HEK293 (cell line): ENCODE results near the gene MRPL55.
A peak's percentile ranks its signal among the peaks of the same experiment; 100 is the strongest.

Experiments used
- CTCF ChIA-PET: fragments of 350-600 bp; formaldehyde crosslinking; extraction: SDS; loops from one replicate; lab custom pipeline; 2021; ENCODE audit warnings: antibody characterized with exemption; lab: Yijun Ruan, JAX
- POLR2A ChIA-PET: fragments of 300-600 bp; formaldehyde crosslinking; extraction: SDS; loops from one replicate; lab custom pipeline; 2020; ENCODE audit warnings: antibody characterized with exemption, inconsistent platforms; lab: Yijun Ruan, JAX
- H3K27ac ChIP-seq: fragments of 200-500 bp; sonication (Bioruptor generic); 2 replicates; pipeline ENCODE4 v1.5.1; 2014; ENCODE audit warnings: low read depth, low read length, control low read depth, inconsistent platforms; ENCODE audit errors: extremely low read depth
- H3K36me3 ChIP-seq, 2 experiments: fragments of 200-500 bp in 1 of 2; sonication (Bioruptor generic) in 1 of 2; 1 replicate in 1 of 2; 2 replicates in 1 of 2; pipeline ENCODE4 v1.5.1; 2014 to 2017; ENCODE audit warnings: inconsistent platforms in 2 of 2, low read length in 2 of 2; ENCODE audit not compliant: control insufficient read depth in 2 of 2, insufficient read depth in 1 of 2
- H3K4me1 ChIP-seq: fragments of 200-500 bp; sonication (Bioruptor generic); 2 replicates; pipeline ENCODE4 v1.5.1; 2014; ENCODE audit warnings: mild to moderate bottlenecking, low read length, inconsistent platforms; ENCODE audit not compliant: control insufficient read depth, insufficient read depth
- H3K4me3 ChIP-seq: 2 replicates; pipeline ENCODE4 v1.5.1; 2011; ENCODE audit warnings: low read depth, mild to moderate bottlenecking, control low read depth, low read length, moderate library complexity
- H3K9me3 ChIP-seq: fragments of 200-500 bp; sonication (Bioruptor generic); 2 replicates; pipeline ENCODE4 v1.5.1; 2014; ENCODE audit warnings: low read depth, low read length, inconsistent platforms; ENCODE audit not compliant: control insufficient read depth, insufficient read depth
- GLIS1 ChIP-seq: fragments of 450-650 bp; formaldehyde crosslinking; IDR thresholded peaks from 2 replicates; pipeline ENCODE4 v1.5.1; 2016; ENCODE audit warnings: missing biosample characterization, missing genetic modification characterization
- HIC1 ChIP-seq: fragments of 450-650 bp; formaldehyde crosslinking; IDR thresholded peaks from 2 replicates; pipeline ENCODE4 v1.5.1; 2016; ENCODE audit warnings: missing biosample characterization, missing genetic modification characterization
- OVOL3 ChIP-seq: fragments of 450-650 bp; formaldehyde crosslinking; IDR thresholded peaks from 2 replicates; pipeline ENCODE4 v1.5.1; 2016; ENCODE audit warnings: missing biosample characterization, missing genetic modification characterization
- RBAK ChIP-seq: fragments of 450-650 bp; formaldehyde crosslinking; IDR thresholded peaks from 2 replicates; pipeline ENCODE4 v1.5.1; 2016; ENCODE audit warnings: missing biosample characterization, missing genetic modification characterization
- REST ChIP-seq: fragments of 450-650 bp; formaldehyde crosslinking; IDR thresholded peaks from 2 replicates; pipeline ENCODE4 v1.5.1; 2016; ENCODE audit warnings: missing biosample characterization, missing genetic modification characterization
- SETDB1 ChIP-seq: IDR thresholded peaks from one replicate; pipeline ENCODE4 v1.6.1; 2017; ENCODE audit warnings: mild to moderate bottlenecking, low read length, moderate library complexity, mixed read lengths; ENCODE audit not compliant: insufficient read length
- TRIM28 ChIP-seq: IDR thresholded peaks from 2 replicates; pipeline ENCODE4 v1.6.1; 2011; ENCODE audit warnings: low read length, control low read depth, borderline replicate concordance
- YY2 ChIP-seq: fragments of 450-650 bp; formaldehyde crosslinking; IDR thresholded peaks from 2 replicates; pipeline ENCODE4 v1.5.1; 2016; ENCODE audit warnings: missing biosample characterization, missing genetic modification characterization
- ZBTB44 ChIP-seq: fragments of 450-650 bp; IDR thresholded peaks from 2 replicates; pipeline ENCODE4 v1.5.1; 2018; ENCODE audit warnings: missing biosample characterization, mild to moderate bottlenecking, missing genetic modification characterization
- ZFHX2 ChIP-seq: fragments of 450-650 bp; formaldehyde crosslinking; conservative IDR thresholded peaks from 2 replicates; pipeline ENCODE4 v1.5.1; 2016; ENCODE audit warnings: missing biosample characterization, missing genetic modification characterization
- ZNF157 ChIP-seq: fragments of 450-650 bp; formaldehyde crosslinking; IDR thresholded peaks from 2 replicates; pipeline ENCODE4 v1.5.1; 2016; ENCODE audit warnings: missing biosample characterization, missing genetic modification characterization
- ZNF248 ChIP-seq: fragments of 450-650 bp; formaldehyde crosslinking; IDR thresholded peaks from 2 replicates; pipeline ENCODE4 v1.5.1; 2017; ENCODE audit warnings: missing biosample characterization, missing genetic modification characterization
- ZNF324 ChIP-seq: fragments of 450-650 bp; formaldehyde crosslinking; IDR thresholded peaks from 2 replicates; pipeline ENCODE4 v1.5.1; 2016; ENCODE audit warnings: missing biosample characterization, missing genetic modification characterization
- ZNF580 ChIP-seq: fragments of 450-650 bp; formaldehyde crosslinking; IDR thresholded peaks from 2 replicates; pipeline ENCODE4 v1.5.1; 2016; ENCODE audit warnings: missing biosample characterization, missing genetic modification characterization
- ZNF692 ChIP-seq: fragments of 450-650 bp; formaldehyde crosslinking; IDR thresholded peaks from 2 replicates; pipeline ENCODE4 v1.5.1; 2016; ENCODE audit warnings: missing biosample characterization, missing genetic modification characterization
- ZNF768 ChIP-seq: fragments of 450-650 bp; formaldehyde crosslinking; IDR thresholded peaks from 2 replicates; pipeline ENCODE4 v1.5.1; 2018; ENCODE audit warnings: missing biosample characterization, mild to moderate bottlenecking, missing genetic modification characterization

Gene MRPL55

GRCh38 chr1:228094432-228095016, 14.6 kb downstream of the MRPL55 start (continued):
- TF ChIP-seq ZNF324 (tag by site-specific recombination) = 0 out of 2 replicates have a peak, but pooled peaks have one; percentile 42
- TF ChIP-seq SETDB1 = peak; percentile 75
- TF ChIP-seq ZNF692 = no peak
- TF ChIP-seq ZFHX2 = no peak
- peak; percentile 34 for TF ChIP-seq GLIS1 (tag by site-specific recombination)
- peak; percentile 98; the same call in 1 of the 2 replicates for TF ChIP-seq TRIM28

- no peaks in the 10 kb centered on the region for H3K9me3 ChIP-seq
- ChIA-PET POLR2A (interaction anchor here (0.6 to 2.8 kb wide), 3 partner anchors 9 to 34 kb away, joined by 3 to 11 read pairs (median 6); partner anchors contain the start of gene ARF1), CTCF (interaction anchor here (0.5 to 2.4 kb wide), 2 partner anchors 88 to 94 kb away, joined by 4 to 8 read pairs; no protein-coding TSS in a partner anchor)
- no peak overlapping the region for H3K27ac ChIP-seq
- H3K36me3 ChIP-seq = peaks cover 3 to 96% of the 10 kb centered on the region in 2 experiments; a peak in 2 of 3 replicates
- peaks cover 9% of the 10 kb centered on the region for H3K4me1 ChIP-seq
- TF ChIP-seq ZNF248 (tag by site-specific recombination) (no peak), HIC1 (0 out of 2 replicates have a peak, but pooled peaks have one; percentile 12)
- H3K4me3 ChIP-seq = no peak overlapping the region
These were observed 15.8 kb downstream of the MRPL55 start for GRCh38 chr1:228093050-228093906.

GRCh38 chr1:228092342-228093049, 16.6 kb downstream of the MRPL55 start:
- peaks cover 3 to 96% of the 10 kb centered on the region in 2 experiments; a peak in 2 of 3 replicates for H3K36me3 ChIP-seq
- peaks cover 17% of the 10 kb centered on the region for H3K4me1 ChIP-seq
- no peak overlapping the region for H3K27ac ChIP-seq
- no peak overlapping the region for H3K4me3 ChIP-seq
- CTCF ChIA-PET = interaction anchor here (0.5 to 2.4 kb wide), 2 partner anchors 88 to 93 kb away, joined by 4 to 8 read pairs; no protein-coding TSS in a partner anchor
- POLR2A ChIA-PET = interaction anchor here (0.6 to 2.8 kb wide), 3 partner anchors 8 to 35 kb away, joined by 4 to 11 read pairs (median 6); partner anchors contain the start of gene ARF1
- no peaks in the 10 kb centered on the region for H3K9me3 ChIP-seq
- TF ChIP-seq REST (tag by site-specific recombination) (no peak), YY2 (tag by site-specific recombination) (no peak), ZNF692 (no peak), ZNF157 (tag by site-specific recombination) (no peak), RBAK (tag by site-specific recombination) (no peak), OVOL3 (tag by site-specific recombination) (no peak), ZBTB44 (tag by site-specific recombination) (no peak), ZNF768 (tag by site-specific recombination) (no peak), ZNF580 (no peak)
